ENCODE data around the gene ST6GALNAC2.
"Not testable (repeated sequence)": the region's sequence is repeated elsewhere in the genome, so short reads cannot be mapped to it uniquely, and the experiment has no call there.

Gene ST6GALNAC2

DNA sequence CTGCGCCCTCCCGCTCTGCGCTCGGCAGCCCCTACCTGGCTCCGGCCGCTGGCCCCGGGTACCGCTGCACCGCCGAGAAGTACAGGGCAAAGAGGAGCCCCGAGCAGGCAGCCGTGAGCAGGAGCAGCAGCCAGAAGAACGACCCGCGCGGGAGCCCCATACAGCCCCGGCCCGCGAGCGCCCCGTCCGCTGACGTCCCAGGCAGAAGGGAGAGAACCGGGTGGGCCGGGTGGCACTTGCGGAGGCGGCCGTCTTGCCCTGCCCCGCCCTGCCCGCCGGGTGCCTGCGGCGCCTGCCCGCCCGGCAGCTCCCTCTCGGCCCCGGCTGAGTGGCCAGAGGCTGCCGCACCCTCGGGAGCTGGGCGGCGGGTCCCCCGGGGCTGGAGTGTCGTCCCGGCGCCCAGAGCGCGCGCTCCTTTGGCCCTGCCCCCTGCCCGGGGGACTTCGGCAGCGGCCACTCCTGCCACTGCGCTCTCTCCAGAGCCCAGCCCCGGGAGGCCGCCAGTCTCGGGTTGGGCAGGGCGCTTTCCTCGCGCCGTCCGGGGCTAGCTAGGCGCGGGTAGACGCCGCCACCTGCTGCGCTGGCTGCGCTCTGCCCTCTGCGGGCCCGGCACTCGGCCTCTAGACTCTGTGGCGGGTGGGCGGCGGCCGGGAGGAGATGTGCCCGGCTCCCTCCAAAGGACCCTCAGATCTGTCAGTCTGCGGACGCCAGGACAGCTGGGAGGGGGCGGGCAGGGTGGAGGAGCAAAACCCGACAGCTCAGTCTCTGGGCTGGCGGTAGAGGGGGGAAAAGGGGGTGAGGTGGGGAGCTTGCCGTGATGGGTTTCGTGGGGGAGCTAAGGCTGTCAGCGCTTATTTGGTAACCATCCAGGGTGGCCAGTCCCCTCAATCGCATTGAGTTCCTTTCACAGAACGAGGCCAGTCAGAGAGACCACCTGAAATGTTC, at the start of gene ST6GALNAC2:
Gene ST6GALNAC2 (minus strand): TSS at position 212 of the 945 bp plus-strand sequence. CDS start 52 bp downstream, at position 160.
- DNase-seq (ENCODE audit: low spot score): peak; percentile 81

DNA sequence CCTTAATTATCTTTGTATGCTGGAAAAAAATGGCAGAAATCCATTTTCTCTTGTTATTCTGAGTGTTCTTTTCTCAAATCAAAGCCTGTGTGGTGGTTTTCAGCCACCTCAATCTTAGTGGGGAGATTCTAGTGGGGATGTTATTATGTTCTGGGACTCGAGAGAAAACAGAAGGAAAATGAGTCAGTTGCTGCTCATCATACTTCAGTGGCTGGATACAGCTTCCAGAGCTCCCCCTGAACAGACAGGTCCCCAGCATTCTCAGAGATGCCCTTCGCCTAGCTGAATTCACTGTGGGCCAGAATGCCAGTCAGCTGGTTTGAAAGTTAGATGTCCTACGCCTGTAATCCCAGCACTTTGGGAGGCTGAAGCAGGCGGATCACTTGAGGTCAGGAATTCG, 49.4 kb upstream of the ST6GALNAC2 start:
- no peak for DNase-seq (ENCODE audit: low spot score)

GRCh38 chr17:76633628-76634328, 48.1 kb upstream of the ST6GALNAC2 start:
- DNase-seq (ENCODE audit: low spot score): no peak

DNA sequence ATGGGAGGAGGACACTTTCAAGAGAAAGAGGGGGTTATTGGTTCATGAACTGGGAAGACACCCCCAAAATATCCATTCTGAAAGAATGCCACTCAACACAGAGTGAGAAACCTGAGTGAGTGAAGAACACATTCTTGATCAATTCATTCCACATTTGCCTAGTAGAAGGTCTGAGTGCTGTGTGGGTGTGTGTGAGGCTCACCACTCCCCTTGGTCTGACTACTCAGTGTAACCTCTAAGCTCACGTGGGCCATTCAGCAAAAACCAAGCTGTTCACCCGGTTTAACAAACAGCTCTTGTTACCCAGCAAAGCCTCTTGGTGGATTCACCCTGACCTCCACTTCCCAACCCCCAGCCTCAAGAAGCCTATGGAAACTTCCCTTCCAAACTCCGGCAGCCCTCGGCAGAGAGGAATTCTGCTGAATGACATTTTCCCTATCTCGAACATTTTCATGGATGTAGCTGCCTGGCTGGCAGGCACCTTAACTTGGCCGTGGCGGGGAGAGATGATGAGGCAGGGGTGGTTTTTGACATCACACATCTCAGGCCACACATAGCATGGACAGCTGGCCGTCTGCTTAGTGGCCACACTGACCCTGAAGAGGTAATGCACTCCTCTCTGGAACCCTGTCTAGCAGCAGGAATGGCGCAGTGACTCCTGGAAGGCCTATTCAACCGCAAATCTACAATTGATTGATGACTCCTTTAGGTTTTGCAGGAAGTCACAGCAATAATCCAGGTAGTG, 46.3 kb upstream of the ST6GALNAC2 start:
- no peak for DNase-seq (ENCODE audit: low spot score)

DNA sequence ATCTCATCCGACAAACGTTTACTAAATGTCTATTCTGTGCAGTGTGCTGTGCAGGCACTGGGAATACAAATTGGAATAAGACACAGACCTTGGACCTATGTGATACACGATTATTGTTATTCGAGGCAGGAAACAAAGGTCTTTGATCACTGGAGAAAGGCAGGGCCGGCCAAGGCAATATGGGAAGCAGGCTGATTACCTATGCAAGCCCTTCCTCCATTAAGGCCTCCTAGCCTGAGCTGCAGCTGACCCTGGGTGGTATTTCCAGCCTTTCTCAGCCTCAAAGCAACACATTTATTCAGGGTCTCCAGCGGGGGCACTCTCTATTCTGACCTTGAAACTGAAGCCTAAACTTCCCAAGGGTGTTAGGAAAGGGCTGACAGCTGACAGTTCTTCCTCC, 44.5 kb upstream of the ST6GALNAC2 start:
- no peak for DNase-seq (ENCODE audit: low spot score)

- no peak for DNase-seq (ENCODE audit: low spot score)
Observed at GRCh38 chr17:76627510-76627909, 41.9 kb upstream of the ST6GALNAC2 start.

DNA sequence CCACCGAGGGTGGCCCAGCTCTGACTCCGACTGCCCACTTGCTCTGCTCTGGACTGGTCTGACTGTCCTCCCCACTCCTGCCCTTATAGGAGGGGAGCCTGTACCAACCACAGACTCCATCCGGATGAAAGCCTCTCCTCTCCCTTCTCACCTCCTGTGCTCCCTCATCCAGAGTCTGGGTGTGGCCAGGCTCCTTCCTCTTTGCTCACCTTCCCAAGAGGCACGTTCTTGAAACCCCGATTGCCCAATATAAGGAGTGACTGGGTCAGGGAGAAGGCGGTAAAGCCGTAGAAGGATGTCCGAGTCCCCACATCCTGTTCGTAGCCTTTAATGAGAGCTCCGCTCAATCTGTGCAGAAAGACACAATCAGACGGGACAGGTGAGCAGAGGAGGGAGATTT, 40.8 kb upstream of the ST6GALNAC2 start:
- DNase-seq (ENCODE audit: low spot score): no peak

DNA sequence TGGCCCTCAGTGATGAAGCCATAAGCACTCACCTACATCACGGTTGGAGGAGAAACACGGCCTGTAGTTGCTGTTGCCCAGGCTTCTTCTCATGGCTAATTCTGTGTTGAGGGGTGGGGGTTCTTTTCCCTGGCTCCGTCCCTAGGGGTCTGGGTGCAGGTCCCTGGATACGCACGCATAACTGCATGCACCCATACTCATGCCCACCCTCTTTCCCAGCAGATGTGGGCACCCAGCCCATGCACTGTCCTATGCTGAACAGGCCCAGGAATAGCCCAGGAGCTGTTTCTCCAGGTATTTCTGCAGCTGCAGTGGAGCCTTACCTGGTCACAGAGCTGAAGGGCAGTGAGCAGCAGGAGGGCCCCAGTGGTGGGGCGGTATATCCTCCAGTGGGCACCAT, 39.8 kb upstream of the ST6GALNAC2 start:
- no peak for DNase-seq (ENCODE audit: low spot score)

DNA sequence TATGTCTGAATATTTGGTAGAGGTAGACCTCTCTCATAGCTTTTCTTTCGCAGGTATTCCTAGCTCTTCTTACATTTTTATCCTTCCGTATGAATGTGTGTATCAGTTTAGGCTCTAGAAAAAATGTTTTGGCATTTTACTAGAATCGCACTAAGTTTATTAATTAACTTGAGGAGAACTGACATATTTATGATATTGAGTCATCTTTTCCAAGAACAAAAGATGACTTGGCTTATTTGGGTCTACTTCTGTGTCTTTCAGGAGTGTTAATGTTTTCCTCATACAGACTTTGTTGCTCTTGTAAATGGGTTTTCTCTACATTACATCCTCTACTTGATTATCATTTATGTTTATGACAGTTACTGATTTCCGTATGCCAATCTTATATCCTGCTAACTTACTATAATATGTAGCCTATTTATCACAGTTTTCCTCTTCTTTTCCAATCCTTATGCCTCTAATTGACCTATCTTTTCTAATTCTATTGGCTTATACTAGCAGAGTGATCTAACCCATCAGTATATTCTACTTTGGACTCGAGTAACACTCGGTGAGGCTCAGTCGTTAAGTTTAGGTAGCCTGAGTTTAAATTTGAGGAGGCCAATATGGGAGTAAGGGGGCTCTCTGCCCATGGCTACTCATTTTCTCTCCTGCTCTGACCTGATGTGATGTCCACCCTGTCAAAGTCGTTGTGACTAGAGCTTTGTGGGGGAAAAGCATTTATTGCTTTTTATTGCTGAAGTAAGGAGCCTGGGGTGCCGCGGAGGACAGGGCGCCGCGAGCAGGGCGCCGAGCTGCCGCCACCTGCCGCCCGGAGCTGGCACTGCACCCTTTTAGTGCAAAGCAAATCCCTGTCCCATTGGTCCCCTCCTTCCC, 37.8 kb upstream of the ST6GALNAC2 start:
- DNase-seq (ENCODE audit: low spot score): peak; percentile 88

DNA sequence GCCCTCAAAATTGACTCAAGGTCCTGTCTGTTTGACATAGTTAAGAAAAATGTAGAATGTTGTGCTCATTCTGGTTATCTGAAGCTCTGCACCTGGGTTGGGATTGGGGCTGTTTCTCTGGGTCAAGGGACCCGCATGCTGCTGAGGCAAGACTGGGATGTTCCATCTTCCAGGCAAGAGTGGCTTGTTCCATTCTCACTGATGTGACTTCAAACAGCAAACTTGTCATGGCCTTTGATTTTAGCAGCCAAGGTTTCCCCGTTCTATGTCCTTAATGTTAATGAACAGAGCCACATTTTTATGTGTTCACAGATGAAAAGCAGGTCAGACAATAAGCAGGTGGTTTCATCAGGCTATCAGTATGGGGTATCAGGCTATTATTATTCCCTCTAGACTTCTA, 32.2 kb upstream of the ST6GALNAC2 start:
- DNase-seq (ENCODE audit: low spot score): no peak

GRCh38 chr17:76614912-76615617, 29.4 kb upstream of the ST6GALNAC2 start:
- DNase-seq (ENCODE audit: low spot score): no peak

- not testable (repeated sequence) for DNase-seq (ENCODE audit: low spot score)
Observed at GRCh38 chr17:76614064-76614759, 28.6 kb upstream of the ST6GALNAC2 start.

DNA sequence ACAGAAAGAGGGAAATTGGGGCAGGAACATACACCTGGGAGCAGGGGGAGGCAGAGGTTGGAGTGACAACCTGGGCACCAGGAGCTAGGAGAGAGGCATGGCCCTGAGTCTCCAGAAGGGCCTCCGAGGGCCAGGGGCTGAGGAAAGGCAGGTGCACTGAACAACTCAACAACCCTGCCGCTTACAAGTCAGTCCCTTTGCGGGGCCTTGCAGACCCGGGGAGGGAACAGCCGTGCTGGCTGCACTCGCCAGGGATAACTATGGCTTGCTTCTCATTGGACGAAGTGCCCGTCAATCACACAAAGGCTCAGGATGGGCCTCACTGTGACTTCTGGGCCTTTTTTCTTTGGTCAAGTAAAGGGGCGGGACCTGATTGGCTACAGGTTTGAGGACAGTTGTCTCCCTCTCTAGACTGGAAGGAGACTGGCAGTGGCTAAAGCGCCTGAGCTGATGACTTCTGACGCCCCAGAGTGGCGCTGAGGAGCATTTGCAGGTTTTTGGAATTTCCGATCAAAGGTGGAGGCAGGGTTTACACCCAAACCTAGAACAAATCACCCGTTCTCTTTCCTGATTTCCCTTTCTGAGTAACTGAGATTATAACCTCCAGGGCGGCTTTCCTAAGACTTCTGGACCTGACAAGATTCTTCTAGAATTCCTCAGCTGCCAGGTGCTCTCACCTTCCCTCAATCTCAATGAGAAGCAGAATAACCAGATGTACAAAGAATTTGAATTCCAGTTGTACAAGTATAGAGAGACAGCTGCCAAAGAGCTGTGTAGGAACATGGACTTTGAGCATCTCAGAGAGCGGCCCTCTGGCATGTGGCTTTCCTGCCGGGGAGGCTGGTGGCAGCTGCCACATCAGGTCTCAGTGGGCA, 27.6 kb upstream of the ST6GALNAC2 start:
- peak; percentile 85 for DNase-seq (ENCODE audit: low spot score)

GRCh38 chr17:76612465-76612864, 26.8 kb upstream of the ST6GALNAC2 start:
- no peak for DNase-seq (ENCODE audit: low spot score)

DNA sequence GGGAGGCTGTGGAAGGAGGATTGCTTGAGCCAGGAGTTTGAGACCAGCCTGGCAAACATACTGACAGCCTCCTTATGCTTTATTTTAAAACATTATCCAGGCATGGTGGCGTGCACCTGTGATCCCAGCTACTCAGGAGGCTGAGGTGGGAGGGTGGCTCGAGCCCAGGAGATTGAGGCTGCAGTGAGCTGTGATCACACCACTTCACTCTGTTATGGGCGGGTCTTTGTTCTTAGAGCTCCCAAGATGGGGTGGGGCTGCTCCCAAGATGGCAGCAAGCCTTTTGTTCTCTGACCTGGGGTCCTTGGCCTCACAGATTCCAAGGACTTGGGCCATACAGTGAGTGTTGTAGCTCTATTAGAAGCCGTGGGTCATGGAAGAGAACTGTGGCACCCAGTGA, 26.1 kb upstream of the ST6GALNAC2 start:
- DNase-seq (ENCODE audit: low spot score): no peak

DNA sequence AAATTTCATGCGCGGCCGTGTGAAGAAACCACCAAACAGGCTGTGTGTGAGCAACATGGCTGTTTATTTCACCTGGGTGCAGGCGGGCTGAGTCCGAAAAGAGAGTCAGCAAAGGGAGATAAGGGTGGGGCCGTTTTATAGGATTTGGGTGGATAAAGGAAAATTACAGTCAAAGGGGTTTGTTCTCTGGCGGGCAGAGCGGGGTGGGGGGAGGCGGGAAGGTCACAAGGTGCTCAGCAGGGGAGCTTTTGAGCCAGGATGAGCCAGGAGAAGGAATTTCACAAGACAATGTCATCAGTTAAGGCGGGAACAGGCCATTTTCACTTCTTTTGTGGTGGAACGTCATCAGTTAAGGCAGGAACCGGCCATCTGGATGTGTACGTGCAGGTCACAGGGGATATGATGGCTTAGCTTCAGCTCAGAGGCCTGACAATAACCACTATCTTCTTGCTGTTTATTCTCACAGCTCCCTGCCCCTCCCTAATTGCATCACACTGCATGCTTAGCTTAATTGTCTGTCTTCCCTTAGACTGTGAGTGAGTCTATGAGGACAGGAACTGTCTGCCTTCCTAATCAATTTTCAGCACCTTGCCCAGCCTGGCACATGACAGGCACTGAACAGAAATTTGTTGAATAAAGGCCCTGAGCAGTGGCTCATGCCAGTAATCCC, 25.6 kb upstream of the ST6GALNAC2 start:
- not testable (repeated sequence) for DNase-seq (ENCODE audit: low spot score)

DNA sequence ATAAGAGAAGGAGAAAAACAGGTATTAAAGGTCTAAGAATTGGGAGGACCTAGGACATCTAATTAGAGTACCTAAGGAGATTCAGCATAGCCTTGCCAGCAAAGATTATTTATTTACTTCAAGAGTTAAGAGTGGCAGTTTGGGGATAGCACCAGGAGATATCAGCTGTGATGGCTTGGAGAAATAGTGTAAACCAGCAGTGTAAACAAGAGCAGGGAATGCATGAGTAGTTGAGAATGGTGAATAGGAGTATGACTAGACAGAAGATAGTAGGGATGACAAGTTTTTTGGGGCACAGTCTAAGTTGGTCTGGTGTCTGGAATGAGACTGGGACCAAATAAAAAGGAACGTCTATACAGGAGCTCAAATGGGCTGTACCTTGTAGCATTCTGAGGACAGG, 21.0 kb upstream of the ST6GALNAC2 start:
- DNase-seq (ENCODE audit: low spot score): not testable (repeated sequence)

DNA sequence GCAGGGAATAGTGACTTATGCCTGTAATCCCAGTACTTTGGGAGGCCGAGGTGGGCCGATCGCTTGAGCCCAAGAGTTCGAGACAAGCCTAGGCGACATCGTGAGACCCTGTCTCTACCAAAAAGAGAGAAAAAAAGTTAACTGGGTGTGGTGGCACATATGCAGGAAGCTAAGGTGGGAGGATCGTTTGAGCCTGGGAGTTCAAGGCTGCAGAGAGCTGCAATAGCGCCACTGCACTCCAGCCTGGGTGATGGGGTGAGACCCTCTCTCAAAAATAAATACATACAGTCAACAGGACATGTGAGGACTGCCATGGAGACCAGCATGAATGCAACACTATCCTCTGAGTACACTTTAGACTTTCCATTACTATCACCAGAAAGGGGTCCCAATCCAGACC, 15.4 kb upstream of the ST6GALNAC2 start:
- DNase-seq (ENCODE audit: low spot score): no peak

Measured in ecto neural progenitor cell (in vitro differentiated cells).